ENCODE results near the gene UGT1A10. TPM values are rescaled to one million over a fixed set of nuclear protein-coding genes. Genes with fewer than 3 reads are reported as not detected.

UGT1A10 gene
- total and polyA plus RNA-seq, 2 of the 13 experiments (the other 11 are each of a cell fraction or from before 2014, with no cell fraction given) = not detected

DNA sequence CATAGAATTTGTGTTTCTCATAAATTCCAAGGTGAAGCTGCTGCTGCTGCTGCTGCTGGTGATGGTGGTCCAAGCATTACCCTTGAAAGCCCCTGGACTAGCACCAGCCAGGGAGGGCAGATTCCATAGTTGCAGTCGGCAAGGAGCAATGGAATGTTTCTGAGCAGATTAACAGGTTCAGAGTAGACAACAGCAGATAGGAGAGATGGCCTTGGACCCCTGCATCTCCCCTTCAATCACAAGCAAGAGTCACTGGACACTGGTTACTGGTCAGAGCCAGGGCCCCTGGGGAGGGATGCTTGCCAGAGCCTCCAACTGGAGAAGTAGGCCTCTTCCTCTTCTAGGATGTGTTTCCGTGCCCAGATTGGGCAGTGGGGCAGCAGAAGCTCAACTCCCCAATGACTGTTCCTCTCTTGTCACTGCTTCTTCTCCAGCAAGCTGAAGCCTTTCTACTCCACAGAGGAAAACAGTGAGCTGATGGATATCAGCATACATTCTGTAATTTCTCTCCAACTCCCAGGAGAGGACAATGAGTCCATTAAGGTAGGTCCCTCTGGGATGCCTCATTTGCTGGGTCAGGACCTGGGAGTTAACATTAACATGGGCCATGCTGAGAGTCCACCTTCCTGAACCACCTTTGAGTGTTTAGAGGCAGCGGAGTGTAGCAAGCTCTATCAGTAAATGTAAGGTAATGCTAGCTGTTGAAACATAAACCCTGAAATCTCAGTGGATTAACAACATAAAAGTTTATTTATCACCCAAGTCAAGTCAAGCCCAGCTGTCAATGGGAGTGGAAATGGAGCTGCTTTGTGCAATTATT, 177.2 kb downstream of the UGT1A10 start:
- Histone ChIP-seq H3K4me3 (replicated peaks in 1 of 3; ENCODE audit: insufficient read depth in 1 of 3, low read depth in 2 of 3, low read length in 3 of 3) (no peak overlapping the region), H3K9me3 (ENCODE audit: low read length) (no peaks in the 10 kb centered on the region), H3K4me1 (ENCODE audit: insufficient read depth, low read length) (peaks cover 19% of the 10 kb centered on the region), H3K27ac (ENCODE audit: extremely low read length, insufficient read depth, low read length) (no peak overlapping the region), H3K36me3 (replicated peaks in 1 of 2; ENCODE audit: control insufficient read depth in 1 of 2, insufficient read depth in 2 of 2, low read length in 2 of 2) (no peaks in the 10 kb centered on the region), H3K9ac (ENCODE audit: insufficient read depth, low read depth, low read length) (no peak overlapping the region), H3K4me2 (ENCODE audit: low read depth, low read length) (no peak overlapping the region), H3K79me2 (ENCODE audit: insufficient read depth, low read length) (no peaks in the 10 kb centered on the region), H4K20me1 (ENCODE audit: insufficient read depth, low read length) (no peaks in the 10 kb centered on the region), H2AFZ (ENCODE audit: low read length) (no peak overlapping the region), H3K27me3 (ENCODE audit: control insufficient read depth in 1 of 2, insufficient read depth in 2 of 2, low read length in 2 of 2) (peaks cover 0 to 33% of the 10 kb centered on the region in 2 experiments; a peak in 3 of 5 replicates)
- in situ Hi-C loops (cut with HindIII; ENCODE audit: extremely low pct_ligation_motif_present, low pct_unique_long_range_greater_than_20kb) (no loop called here), intact Hi-C loops (cut with micrococcal nuclease; ENCODE audit: unreplicated experiment) (no loop called here)
- TF ChIP-seq, protein P1, sequence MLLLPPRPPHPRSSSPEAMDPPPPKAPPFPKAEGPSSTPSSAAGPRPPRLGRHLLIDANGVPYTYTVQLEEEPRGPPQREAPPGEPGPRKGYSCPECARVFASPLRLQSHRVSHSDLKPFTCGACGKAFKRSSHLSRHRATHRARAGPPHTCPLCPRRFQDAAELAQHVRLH (CRISPR knock-in tag; IDR thresholded peaks at IDR 0.05; ENCODE audit: borderline replicate concordance, low read depth) = no peak
- no peak for TF ChIP-seq MBNL3 (CRISPR knock-in tag; conservative IDR thresholded peaks at IDR 0.05)
- no peak for TF ChIP-seq NFIC (IDR thresholded peaks at IDR 0.05; ENCODE audit: low read length)
- no peak for TF ChIP-seq KDM3A (CRISPR knock-in tag; IDR thresholded peaks at IDR 0.05; ENCODE audit: low read depth)
- TF ChIP-seq, protein P2, sequence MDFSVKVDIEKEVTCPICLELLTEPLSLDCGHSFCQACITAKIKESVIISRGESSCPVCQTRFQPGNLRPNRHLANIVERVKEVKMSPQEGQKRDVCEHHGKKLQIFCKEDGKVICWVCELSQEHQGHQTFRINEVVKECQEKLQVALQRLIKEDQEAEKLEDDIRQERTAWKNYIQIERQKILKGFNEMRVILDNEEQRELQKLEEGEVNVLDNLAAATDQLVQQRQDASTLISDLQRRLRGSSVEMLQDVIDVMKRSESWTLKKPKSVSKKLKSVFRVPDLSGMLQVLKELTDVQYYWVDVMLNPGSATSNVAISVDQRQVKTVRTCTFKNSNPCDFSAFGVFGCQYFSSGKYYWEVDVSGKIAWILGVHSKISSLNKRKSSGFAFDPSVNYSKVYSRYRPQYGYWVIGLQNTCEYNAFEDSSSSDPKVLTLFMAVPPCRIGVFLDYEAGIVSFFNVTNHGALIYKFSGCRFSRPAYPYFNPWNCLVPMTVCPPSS (IDR thresholded peaks at IDR 0.05) = no peak
- TF ChIP-seq ZKSCAN8 (CRISPR knock-in tag; IDR thresholded peaks at IDR 0.05; ENCODE audit: borderline replicate concordance) = no peak
- TF ChIP-seq, protein P3, sequence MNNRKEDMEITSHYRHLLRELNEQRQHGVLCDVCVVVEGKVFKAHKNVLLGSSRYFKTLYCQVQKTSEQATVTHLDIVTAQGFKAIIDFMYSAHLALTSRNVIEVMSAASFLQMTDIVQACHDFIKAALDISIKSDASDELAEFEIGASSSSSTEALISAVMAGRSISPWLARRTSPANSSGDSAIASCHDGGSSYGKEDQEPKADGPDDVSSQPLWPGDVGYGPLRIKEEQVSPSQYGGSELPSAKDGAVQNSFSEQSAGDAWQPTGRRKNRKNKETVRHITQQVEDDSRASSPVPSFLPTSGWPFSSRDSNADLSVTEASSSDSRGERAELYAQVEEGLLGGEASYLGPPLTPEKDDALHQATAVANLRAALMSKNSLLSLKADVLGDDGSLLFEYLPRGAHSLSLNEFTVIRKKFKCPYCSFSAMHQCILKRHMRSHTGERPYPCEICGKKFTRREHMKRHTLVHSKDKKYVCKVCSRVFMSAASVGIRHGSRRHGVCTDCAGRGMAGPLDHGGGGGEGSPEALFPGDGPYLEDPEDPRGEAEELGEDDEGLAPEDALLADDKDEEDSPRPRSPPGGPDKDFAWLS (CRISPR knock-in tag; IDR thresholded peaks at IDR 0.05; ENCODE audit: borderline replicate concordance) = no peak
- no peak for TF ChIP-seq ZC3H4 (CRISPR knock-in tag; IDR thresholded peaks at IDR 0.05; ENCODE audit: borderline replicate concordance)
- TF ChIP-seq HHEX (CRISPR knock-in tag; IDR thresholded peaks at IDR 0.05) = no peak
- no peak for TF ChIP-seq ZNF207 (IDR thresholded peaks at IDR 0.05; ENCODE audit: borderline replicate concordance)
- TF ChIP-seq MED13 (CRISPR knock-in tag; IDR thresholded peaks at IDR 0.05) = no peak
- TF ChIP-seq, protein P4, sequence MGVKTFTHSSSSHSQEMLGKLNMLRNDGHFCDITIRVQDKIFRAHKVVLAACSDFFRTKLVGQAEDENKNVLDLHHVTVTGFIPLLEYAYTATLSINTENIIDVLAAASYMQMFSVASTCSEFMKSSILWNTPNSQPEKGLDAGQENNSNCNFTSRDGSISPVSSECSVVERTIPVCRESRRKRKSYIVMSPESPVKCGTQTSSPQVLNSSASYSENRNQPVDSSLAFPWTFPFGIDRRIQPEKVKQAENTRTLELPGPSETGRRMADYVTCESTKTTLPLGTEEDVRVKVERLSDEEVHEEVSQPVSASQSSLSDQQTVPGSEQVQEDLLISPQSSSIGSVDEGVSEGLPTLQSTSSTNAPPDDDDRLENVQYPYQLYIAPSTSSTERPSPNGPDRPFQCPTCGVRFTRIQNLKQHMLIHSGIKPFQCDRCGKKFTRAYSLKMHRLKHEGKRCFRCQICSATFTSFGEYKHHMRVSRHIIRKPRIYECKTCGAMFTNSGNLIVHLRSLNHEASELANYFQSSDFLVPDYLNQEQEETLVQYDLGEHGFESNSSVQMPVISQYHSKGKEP (CRISPR knock-in tag; IDR thresholded peaks at IDR 0.05) = no peak
- TF ChIP-seq FOSL2 (CRISPR knock-in tag; IDR thresholded peaks at IDR 0.05) = no peak
- TF ChIP-seq HNRNPLL (IDR thresholded peaks at IDR 0.05; ENCODE audit: low read depth, low read length, poor library complexity, severe bottlenecking) = no peak
- no peak for TF ChIP-seq REPIN1 (CRISPR knock-in tag; IDR thresholded peaks at IDR 0.05; ENCODE audit: borderline replicate concordance, low read depth)
- no peak for TF ChIP-seq ZNF567 (CRISPR knock-in tag; IDR thresholded peaks at IDR 0.05; ENCODE audit: borderline replicate concordance)
- no peak for TF ChIP-seq ZNF33A (CRISPR knock-in tag; IDR thresholded peaks at IDR 0.05; ENCODE audit: borderline replicate concordance)
- no peak for TF ChIP-seq ZNF879 (CRISPR knock-in tag; IDR thresholded peaks at IDR 0.05)
- DNase-seq (ENCODE audit: low spot score) = no peak
- POLR2A ChIA-PET = no interaction called here
- FAIRE-seq = peak; percentile 8
- 16% methylated on average over 3 of the region's 3 CpGs for WGBS (ENCODE audit: low lambda C conversion rate)
- CTCF ChIA-PET (ENCODE audit: low intra/inter-chr PET ratio, low total read pairs) = no interaction called here
- ATAC-seq = no peak; the same call in 2 of the 3 replicates
- no TSS peak for BruUV-seq (replicated peaks)
